ENCODE data around the gene OAS3. TPM values are rescaled to one million over a fixed set of nuclear protein-coding genes. Genes with fewer than 3 reads are reported as not detected.

OAS3 gene
- total RNA-seq, 1 experiment from 2014 or later, result 17.4 TPM

DNA sequence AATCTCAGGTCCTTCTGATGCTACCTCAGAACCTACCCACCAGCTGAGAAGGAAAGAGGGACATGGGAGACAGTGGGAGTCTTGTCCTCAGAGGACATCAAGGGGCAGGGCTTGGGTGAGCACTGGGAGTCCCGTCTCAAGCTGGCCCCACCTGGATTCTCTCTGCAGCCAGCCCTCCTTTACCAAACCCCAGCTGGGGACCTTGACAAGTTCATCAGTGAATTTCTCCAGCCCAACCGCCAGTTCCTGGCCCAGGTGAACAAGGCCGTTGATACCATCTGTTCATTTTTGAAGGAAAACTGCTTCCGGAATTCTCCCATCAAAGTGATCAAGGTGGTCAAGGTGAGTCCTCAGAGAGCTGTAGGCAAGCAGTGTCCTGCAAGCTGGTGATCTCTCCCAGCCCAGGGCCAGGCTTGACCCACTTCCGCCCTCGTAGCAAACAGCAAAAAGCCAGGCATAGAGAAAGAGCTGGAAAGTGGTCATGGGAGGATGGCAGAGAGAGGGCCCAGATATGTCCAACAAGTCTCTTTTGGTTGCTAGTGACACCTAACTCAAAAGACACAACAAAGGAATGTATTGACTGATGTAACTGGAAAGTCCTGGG is 25.9 kb downstream of the OAS3 start:
- Histone ChIP-seq H3K4me3 (no peak overlapping the region), H3K4me1 (replicated peaks; ENCODE audit: insufficient read depth) (no peaks in the 10 kb centered on the region), H3K9me3 (ENCODE audit: insufficient read depth, low read depth) (no peaks in the 10 kb centered on the region), H3K36me3 (ENCODE audit: low read depth) (no peaks in the 10 kb centered on the region), H2AFZ (no peak overlapping the region), H3K27me3 (ENCODE audit: insufficient read depth, low read depth) (no peaks in the 10 kb centered on the region), H3K79me2 (ENCODE audit: low read depth) (no peaks in the 10 kb centered on the region), H4K20me1 (ENCODE audit: insufficient read depth) (no peaks in the 10 kb centered on the region), H3K27ac (no peak overlapping the region), H3K4me2 (no peak overlapping the region), H3F3A (ENCODE audit: insufficient read depth, low read depth) (no peaks in the 10 kb centered on the region), H3K9me2 (ENCODE audit: insufficient read depth) (no peaks in the 10 kb centered on the region)
- intact Hi-C loops (cut with micrococcal nuclease; ENCODE audit: unreplicated experiment), result no loop called here
- DNase-seq, result no peak
- BruUV-seq (replicated peaks), result no TSS peak
- POLR2A ChIA-PET (ENCODE audit: unreplicated experiment), result no interaction called here
- CTCF ChIA-PET, result no interaction called here
- TF ChIP-seq, protein P1, sequence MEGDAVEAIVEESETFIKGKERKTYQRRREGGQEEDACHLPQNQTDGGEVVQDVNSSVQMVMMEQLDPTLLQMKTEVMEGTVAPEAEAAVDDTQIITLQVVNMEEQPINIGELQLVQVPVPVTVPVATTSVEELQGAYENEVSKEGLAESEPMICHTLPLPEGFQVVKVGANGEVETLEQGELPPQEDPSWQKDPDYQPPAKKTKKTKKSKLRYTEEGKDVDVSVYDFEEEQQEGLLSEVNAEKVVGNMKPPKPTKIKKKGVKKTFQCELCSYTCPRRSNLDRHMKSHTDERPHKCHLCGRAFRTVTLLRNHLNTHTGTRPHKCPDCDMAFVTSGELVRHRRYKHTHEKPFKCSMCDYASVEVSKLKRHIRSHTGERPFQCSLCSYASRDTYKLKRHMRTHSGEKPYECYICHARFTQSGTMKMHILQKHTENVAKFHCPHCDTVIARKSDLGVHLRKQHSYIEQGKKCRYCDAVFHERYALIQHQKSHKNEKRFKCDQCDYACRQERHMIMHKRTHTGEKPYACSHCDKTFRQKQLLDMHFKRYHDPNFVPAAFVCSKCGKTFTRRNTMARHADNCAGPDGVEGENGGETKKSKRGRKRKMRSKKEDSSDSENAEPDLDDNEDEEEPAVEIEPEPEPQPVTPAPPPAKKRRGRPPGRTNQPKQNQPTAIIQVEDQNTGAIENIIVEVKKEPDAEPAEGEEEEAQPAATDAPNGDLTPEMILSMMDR (conservative IDR thresholded peaks at IDR 0.05), result no peak
- no peak for TF ChIP-seq EZH2 (IDR thresholded peaks at IDR 0.05; ENCODE audit: low read depth)

DNA sequence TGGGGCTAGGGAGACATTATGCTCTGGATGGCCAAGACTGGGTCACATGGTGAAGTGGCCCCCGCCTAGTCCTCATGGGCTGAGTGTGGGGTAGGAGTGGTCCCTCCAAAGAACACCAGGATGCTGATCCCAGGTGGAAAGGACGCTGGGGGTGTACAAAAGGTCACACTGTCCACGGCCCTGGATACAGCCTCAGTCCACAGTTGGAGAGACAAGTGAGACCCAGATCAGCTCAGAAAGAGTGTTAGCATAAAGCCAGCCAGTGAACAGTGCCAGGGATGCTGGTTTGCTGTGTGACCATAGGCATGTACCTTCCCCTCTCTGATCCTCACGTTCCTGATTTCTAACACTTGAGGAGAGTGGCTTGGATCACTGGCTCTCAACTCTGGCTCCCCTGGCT is 26.6 kb downstream of the OAS3 start:
- no TSS peak for BruUV-seq (replicated peaks)
- no peaks in the 10 kb centered on the region for H4K20me1 ChIP-seq (ENCODE audit: insufficient read depth)
- no peak overlapping the region for H3K27ac ChIP-seq
- no peaks in the 10 kb centered on the region for H3K9me2 ChIP-seq (ENCODE audit: insufficient read depth)
- no peak for DNase-seq
- no peaks in the 10 kb centered on the region for H3K36me3 ChIP-seq (ENCODE audit: low read depth)
- H3K9me3 ChIP-seq (ENCODE audit: insufficient read depth, low read depth), result no peaks in the 10 kb centered on the region
- no peak overlapping the region for H2AFZ ChIP-seq
- no peak overlapping the region for H3K4me3 ChIP-seq
- H3K4me2 ChIP-seq, result no peak overlapping the region
- H3K79me2 ChIP-seq (ENCODE audit: low read depth), result no peaks in the 10 kb centered on the region
- ChIA-PET POLR2A (ENCODE audit: unreplicated experiment) (no interaction called here), CTCF (no interaction called here)
- no peaks in the 10 kb centered on the region for H3K4me1 ChIP-seq (replicated peaks; ENCODE audit: insufficient read depth)
- intact Hi-C loops (cut with micrococcal nuclease; ENCODE audit: unreplicated experiment), result no loop called here
- TF ChIP-seq, protein P1 (conservative IDR thresholded peaks at IDR 0.05), result no peak
- TF ChIP-seq EZH2 (IDR thresholded peaks at IDR 0.05; ENCODE audit: low read depth), result no peak
- no peaks in the 10 kb centered on the region for H3K27me3 ChIP-seq (ENCODE audit: insufficient read depth, low read depth)
- H3F3A ChIP-seq (ENCODE audit: insufficient read depth, low read depth), result no peaks in the 10 kb centered on the region

DNA sequence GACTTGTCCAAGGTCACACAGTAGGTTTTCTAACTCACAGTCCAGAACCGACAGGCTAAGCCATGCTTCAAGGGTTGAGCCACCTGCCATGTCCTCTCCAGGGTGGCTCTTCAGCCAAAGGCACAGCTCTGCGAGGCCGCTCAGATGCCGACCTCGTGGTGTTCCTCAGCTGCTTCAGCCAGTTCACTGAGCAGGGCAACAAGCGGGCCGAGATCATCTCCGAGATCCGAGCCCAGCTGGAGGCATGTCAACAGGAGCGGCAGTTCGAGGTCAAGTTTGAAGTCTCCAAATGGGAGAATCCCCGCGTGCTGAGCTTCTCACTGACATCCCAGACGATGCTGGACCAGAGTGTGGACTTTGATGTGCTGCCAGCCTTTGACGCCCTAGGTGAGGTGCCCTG is 27.4 kb downstream of the OAS3 start:
- H3K36me3 ChIP-seq (ENCODE audit: low read depth), result no peaks in the 10 kb centered on the region
- intact Hi-C loops (cut with micrococcal nuclease; ENCODE audit: unreplicated experiment), result no loop called here
- no peaks in the 10 kb centered on the region for H4K20me1 ChIP-seq (ENCODE audit: insufficient read depth)
- CTCF ChIA-PET, result no interaction called here
- H3K4me3 ChIP-seq, result no peak overlapping the region
- no peak overlapping the region for H2AFZ ChIP-seq
- BruUV-seq (replicated peaks), result no TSS peak
- no peaks in the 10 kb centered on the region for H3K9me3 ChIP-seq (ENCODE audit: insufficient read depth, low read depth)
- no peaks in the 10 kb centered on the region for H3K9me2 ChIP-seq (ENCODE audit: insufficient read depth)
- no peak overlapping the region for H3K27ac ChIP-seq
- no peaks in the 10 kb centered on the region for H3K79me2 ChIP-seq (ENCODE audit: low read depth)
- no peaks in the 10 kb centered on the region for H3K27me3 ChIP-seq (ENCODE audit: insufficient read depth, low read depth)
- POLR2A ChIA-PET (ENCODE audit: unreplicated experiment), result no interaction called here
- H3K4me2 ChIP-seq, result no peak overlapping the region
- H3K4me1 ChIP-seq (replicated peaks; ENCODE audit: insufficient read depth), result no peaks in the 10 kb centered on the region
- no peak for TF ChIP-seq EZH2 (IDR thresholded peaks at IDR 0.05; ENCODE audit: low read depth)
- TF ChIP-seq, protein P1 (conservative IDR thresholded peaks at IDR 0.05), result no peak
- no peaks in the 10 kb centered on the region for H3F3A ChIP-seq (ENCODE audit: insufficient read depth, low read depth)
- DNase-seq, result no peak
